ENCODE results near the gene PRKAG3.

Gene PRKAG3

DNA sequence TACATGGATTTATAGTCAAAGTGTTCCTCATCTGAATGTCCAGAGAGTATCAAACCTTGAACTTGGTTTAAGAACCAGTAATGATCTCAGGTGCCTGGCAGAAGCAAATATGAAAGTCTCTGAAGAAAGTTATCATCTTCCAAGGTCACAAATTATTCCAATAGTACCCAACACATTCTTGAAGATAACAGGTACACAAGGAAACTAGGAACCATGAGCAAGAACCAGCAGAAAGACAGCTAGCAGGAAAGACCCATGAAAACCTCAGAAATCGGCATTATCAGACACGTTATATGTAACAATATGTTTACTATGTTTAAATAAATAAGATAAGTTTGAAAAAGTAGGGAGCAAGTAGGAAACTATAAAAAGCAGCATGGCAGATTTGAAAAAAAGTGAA lies 5.9 kb upstream of the PRKAG3 start:
- no peak for DNase-seq

DNA sequence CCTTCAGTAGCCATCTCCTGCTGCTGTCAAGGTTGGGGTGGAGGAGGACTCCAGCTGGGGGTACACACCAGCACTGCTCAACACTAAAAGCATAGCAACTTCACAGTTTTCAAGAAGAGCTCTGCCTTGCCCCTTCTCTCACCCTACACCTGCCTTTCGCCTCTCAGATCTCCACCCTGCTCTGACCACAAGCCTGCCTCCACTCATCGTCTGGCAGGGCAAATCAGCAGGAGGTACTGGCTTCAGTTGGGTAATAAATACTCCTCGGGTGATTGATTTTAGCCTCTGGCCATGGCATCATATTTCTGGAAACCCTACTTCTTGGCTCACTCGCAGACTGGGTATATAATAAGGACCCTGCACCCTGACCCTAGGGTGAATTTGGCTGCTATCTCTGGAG lies 3.1 kb upstream of the PRKAG3 start:
- DNase-seq = no peak

DNA sequence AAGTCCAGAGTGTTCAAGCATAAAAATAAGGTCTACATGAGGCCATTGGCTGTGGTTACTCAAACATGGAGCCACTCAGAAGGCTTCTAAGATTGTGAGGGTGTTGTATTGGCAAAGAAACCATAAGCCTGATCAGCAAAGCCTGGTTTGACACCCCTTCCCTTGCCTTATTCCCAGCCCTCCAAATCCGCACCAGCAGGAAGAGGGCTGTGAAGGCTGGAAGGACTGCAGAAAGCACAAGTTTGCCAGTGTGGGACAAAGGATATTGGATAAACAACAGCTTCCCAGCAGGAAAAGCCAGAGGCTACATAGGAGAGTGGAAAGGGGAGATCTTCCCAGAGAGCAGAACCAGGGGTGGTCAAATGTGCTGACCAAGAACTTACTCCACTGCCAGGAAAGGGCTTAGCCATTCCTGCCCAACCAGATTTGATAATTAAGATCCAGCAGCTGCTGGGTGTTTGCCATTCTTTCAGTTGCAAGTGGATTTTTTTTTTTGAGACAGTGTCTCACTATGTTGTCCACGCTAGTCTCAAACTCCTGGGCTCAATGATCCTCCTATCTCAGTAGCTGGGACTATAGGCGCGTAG lies 1.5 kb upstream of the PRKAG3 start:
- no peak for DNase-seq

DNA sequence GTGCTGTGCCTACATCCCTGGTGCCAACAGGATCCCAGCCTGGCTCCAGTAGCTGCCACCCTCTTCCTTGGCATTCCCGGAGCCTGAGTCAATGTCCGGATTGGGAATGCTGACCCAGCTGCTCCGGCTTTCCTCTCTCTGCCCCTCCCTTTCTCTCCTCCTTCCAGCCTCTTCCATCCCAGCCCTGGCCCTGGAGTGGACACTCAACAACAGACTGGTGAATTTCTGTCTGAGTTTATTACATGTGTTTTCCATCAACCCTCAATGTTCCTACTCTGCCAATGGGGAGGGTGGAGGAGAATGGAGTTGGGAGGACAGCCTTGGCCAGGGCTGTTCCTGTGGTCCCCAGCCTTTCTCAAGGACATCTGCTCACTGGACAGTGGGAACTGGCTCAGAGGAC lies 917 bp upstream of the PRKAG3 start:
- no peak for DNase-seq

DNA sequence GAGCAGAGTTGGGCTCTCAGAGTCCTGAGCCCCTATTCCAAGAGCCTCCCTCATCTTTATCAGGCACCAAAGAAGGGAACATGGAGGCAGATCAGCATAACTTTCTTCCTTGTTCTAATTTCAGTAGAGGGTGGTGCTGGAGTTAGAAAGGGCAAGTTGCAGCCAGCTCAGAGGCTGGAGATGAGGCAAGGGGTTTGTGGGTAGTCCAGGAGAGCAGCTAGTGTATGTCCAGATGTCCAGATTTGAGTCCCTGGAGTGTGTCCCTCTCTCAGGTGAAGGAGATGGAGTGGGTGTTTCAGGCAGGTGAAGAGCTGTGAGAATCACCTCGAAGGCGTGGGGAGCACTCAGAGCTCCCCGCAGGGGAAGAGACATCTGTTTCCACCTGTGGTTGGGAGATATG lies 478 bp upstream of the PRKAG3 start:
- DNase-seq = no peak

DNA sequence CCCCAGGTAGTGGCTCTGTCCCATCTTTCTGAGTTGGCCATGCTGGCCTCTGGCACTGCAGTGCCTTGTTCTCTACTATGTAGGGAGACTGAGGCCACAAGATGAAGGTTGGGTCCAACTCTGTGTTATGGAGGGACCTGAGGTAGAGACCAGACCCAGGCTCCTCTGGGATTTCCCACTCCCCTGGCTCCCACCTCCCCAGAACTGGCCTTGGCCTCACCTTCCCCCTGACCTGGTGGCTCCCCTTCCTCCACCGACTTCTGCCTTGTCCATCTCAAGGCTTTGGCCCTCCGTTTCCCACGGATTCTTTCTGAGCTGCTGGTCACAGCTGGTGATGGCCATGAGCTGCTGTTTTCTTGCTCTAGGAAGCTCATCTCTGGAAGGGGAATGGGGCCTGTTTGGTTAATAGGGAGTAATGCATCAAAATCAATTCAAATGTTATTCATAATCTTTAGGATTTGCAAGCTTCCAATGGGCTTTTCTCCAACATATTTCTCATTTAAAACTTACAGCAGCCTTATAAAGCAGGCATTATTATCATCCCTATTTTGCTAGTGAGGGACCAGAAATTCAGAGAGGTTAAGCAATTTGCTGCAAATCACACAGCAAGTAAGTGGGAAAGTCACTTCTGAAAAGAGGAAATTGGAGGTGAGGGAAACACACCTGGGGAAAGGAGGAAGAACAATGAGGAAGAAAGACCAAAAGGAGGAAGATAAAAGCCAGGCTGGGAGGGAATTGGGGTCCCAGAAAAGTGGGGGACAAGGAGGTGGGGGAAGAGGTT lies 887 bp downstream of the PRKAG3 start:
- no peak for DNase-seq

DNA sequence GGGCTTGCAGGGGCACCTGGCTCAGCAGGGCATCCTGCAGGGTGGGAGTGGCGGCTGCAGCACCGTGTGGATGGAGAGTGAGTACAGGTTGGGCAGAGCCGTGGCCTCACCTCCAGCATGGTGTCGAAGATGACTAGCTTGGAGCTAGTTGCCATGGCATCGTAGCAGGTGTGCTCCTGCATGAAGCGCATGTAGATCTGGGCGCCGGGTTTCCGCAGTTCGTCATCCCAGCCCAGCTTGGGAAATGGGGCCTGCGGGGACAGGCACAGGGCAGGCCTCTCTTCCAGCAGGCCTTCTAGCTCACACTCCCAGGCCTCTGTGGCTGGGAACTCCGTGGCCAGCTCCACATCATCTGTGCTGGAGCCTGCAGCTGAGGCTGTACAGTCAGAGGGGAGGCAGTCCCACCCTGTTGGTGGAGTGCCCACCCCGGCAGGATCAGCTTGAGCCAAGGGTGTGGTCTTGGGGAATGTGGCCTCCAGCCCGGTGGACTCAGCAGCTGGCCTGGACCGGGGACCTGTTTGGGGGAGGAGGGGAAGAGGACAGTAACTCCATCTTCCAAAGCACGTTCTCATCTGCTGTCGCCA lies 1.6 kb downstream of the PRKAG3 start:
- DNase-seq = no peak

DNA sequence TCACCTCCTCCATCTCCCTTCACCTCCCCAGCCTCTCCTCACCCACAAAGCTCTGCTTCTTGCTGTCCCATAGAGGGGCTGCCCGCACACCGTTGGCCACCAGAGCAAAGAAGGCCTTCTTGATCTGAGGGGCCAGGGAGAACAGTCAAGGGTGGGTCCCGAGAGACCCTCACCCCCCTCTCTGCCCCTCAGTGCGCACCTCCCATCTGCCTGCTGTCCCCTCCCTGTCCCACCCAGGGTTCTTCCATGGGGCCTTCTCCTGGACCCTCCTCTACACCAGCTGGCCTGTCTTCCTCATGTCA lies 3.2 kb downstream of the PRKAG3 start:
- DNase-seq = no peak

DNA sequence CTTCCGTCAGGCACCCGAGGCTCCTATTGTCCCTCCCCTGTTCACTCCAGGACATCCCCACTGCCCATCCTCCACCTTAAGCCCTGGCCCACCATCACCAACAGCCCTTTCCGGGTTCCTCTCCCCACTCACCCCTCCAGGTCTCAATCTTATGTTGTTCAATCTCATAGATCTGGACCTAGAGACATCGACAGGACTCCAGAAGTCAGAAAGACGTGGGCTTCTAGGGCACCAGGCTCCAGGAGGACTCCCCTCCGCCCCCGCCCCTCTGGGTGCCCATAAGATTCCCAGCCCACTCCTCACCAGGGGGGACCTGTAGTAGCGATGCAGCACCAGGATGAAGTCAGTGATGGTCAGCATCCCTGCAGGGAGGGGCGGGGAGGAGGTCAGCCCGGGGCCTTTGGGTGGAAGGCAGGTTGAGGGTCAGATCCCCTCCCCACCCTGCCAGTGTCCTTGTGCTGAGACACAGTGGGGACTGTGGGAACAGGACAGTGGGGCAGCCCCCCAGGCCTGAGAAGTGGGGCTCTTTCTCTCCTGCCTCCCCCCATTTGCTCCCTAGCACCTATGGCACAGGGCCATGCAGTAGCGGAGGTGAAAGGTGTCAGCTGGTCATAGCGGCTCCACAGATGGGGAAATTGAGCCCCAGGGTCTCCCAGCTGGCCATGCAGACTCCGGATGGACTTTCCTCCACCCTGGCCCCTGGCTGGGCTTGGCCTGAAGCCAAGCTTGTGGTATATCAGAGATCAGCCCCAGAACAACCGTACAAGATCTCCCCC lies 3.7 kb downstream of the PRKAG3 start:
- no peak for DNase-seq

DNA sequence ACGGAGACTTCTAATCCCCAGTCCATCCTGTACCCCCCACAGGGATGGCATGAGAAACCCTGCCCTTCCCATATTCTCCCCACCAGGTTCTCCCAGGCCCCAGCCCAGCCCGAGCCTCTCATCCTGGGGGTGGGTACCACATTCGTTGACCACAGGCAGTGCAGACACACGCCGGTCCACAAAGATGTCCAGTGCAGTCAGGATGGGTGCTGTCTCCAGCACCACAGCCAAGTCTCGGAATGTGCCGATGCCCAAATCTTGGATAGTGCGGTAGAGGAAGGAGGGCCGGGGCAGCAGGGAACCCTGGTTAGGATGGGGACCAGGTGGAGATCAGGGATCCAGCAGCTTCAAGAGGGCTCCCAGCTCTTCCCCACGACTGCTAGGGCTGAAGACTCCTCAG lies 4.8 kb downstream of the PRKAG3 start:
- DNase-seq = no peak

DNA sequence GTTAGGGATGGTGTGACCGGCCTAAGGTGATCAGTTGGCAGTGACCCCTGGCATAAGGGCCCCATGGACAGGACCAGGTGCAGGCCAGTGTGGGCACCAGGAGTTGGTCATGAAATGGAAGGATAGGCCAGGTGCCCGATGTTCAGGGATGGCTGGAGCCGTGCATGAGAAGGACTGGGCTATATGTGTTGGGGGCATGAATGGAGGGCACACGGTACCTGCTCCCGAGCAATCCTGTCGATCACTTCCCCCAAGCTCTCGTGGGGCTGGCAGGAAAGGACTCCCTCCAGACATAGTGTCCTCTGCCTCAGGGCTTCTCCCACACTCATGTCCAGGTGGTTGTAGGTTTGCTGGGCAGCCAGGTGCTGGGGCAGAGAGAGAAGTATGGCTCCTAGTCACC lies 7.6 kb downstream of the PRKAG3 start:
- no peak for DNase-seq

DNA sequence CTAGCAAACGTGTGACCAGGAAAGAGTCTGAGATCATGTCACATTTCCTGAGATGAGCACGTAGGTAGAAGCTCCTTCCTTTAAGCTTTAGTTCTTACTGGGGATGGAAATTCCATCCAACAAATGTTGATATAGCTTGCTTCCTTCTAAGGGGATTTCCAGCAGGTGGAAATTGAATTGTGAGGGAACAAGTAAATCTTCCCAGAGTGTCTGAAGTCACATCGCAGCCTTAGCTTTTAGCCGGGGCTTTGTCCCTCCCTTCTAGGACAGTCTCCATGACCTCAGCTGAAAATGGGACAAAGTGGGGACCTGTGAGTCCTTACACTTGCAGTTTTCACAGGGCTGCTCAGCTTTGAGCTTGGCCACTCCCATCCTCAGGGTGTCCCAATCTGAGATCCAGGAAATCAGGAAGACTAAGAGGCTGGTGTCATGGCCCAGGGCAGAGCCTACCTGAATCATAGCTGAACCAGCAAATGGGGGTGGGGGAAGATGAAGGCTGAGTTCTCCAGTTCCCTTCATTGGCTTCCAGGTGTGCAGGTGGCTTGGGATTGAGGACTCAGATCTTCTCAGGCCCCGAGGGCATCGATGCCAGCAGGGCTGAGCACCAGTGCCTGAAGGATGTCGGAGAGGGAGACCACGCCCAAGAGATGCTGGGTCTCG lies 8.3 kb downstream of the PRKAG3 start:
- DNase-seq = no peak

DNA sequence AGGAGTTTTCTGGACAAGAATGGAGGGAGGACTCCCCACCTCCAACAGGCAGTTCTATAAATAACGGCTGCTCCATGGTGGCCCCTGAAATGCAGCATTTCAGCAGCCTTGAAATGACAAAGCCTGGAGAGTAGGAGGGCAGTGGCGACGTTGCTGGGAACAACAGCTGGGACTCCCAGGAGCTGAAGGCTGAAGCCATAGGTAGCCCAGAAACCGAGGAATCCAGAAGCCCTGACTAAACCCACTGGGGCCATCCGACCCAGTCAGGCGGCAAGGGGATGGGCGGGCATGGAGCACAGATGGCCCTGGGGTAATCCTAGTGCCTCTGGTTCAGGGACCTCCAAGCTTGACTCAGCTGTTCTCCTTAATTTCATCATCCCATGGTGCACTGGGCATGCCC lies 9.0 kb downstream of the PRKAG3 start:
- DNase-seq = no peak

DNA sequence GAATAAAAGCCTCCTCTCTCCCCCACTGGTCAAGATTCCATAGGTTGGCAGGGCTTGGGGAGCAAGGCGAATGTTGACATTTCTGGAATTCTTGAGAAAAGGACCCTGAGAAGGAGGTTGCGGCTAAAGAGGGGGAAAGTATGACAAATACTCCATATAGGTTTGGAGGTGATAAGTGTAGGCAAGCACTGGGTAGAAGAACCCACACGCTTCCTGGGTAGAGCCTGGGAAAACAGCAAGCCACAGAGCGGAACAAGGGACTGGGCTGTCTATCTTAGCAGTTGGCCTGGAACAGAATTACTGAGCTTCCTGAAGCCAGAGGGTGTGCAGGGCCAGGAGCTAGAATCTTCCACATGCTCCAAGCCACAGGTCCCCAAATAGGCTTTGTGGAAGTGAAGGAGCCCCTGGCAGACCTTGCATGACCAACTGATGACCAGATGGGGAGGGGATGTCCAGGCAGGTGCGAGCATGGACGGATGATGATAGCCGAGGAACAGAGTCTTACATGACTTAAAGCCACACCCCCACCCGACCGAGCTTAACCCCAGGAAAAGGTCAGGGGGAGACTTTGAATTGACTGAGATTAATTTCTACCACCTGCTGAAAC lies 9.9 kb downstream of the PRKAG3 start:
- no peak for DNase-seq

DNA sequence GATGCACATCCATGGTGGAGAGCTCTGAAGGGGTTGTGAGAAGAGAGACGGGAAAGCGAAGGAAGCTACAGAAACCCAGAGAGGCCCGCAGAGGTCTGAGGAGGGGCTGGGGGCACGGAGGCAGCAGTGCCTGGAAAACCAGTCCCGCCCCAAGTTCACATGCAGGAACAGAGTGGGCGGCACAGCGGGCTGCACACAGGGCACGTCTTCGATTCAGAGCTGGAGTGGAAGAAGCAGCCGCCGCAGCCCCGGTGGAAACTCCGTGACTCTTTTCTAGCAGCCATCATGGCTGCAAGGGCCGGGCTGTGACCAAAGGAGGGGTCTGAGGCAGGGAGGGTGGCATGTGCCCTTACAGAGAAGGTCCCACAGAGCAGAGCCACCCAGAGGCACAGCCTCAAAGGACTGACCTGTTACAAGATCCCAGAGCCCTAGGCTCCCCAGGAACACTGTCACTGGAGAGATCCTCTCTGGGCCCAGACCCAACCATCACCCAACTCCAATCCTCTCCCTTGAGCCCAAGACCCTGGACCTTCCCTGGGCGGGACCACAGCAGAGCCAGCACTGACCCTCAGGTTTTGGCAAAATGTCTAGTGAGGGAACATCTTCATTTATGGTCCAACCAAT lies 10.7 kb downstream of the PRKAG3 start:
- no peak for DNase-seq

DNA sequence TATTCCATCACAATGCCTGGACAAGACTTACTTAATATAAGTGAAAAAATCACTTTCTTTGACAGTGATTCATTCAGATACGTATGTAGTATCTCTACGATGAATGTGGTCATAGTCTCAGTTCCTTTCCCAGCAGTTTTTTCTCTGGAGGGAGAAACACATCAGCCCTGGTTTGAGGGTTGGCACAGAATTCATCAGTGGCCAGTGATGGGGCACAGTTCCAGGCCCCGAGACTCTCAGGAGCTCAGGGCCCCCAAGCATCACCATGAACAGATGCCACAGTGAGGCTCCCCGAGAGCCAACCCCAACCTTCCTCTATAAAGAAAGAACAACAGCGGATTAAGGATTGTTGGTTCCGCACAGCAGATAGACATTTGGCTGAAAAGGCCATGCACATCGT lies 12.5 kb downstream of the PRKAG3 start:
- DNase-seq = no peak

DNA sequence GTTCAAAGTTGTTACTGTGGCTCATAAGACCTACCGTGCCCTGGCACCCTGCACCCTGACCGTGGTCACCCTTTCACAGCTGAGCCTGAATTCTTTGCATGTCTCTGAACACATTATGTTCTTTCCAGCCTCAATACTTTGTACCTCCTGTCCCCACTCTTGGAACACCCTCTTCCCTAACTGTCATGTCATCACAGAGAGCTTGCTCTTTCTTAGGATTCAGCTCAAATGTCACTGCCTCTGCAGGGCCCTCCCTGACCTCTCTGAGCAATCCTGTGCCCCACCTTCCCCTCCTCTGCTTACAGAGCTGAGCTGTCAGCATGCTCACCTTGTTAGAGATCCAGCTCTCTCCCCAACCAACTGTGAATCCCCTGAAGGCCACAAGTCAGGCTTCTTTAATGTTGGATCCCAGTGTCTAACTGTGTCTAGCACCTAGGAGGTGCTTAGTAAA lies 15.0 kb downstream of the PRKAG3 start:
- DNase-seq = no peak

DNA sequence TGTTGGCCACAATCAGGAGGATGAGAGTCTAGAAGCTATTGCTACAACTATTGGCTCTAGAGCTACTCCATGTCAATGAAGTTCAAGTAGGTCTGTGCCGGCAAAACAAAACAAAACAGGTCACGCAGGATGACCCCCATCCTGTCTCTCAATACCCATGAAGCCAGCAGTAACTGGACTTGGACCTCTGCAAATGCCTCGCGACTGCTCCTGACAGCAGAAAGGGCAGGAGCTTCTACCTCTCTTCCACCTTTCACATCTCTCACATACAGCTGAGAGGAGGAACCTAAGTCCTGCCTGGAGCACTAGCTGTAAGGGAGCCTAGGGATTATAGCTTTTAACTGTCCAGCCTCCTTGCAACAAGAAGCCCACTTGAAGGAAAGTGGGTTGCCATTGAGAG lies 16.0 kb downstream of the PRKAG3 start:
- DNase-seq = no peak

DNA sequence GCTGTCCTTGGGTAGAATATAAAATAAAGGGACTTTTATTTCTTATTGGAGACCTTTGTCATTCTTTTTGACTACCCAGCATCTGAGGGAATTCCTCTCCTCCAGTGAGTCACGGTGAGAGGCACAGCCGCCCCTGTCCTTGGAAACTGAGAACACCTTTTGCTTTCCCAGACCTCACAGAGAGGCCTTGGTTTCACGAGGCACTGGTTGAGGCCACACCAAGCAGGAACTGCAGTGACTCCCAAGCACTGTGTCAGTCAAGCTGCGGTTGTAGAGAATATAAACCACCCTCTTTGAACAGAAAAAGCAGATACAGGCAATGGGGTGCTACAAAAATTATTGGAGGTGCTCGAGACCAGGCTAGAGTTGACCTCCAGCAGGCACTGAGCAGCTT lies 16.4 kb downstream of the PRKAG3 start:
- DNase-seq = no peak

DNA sequence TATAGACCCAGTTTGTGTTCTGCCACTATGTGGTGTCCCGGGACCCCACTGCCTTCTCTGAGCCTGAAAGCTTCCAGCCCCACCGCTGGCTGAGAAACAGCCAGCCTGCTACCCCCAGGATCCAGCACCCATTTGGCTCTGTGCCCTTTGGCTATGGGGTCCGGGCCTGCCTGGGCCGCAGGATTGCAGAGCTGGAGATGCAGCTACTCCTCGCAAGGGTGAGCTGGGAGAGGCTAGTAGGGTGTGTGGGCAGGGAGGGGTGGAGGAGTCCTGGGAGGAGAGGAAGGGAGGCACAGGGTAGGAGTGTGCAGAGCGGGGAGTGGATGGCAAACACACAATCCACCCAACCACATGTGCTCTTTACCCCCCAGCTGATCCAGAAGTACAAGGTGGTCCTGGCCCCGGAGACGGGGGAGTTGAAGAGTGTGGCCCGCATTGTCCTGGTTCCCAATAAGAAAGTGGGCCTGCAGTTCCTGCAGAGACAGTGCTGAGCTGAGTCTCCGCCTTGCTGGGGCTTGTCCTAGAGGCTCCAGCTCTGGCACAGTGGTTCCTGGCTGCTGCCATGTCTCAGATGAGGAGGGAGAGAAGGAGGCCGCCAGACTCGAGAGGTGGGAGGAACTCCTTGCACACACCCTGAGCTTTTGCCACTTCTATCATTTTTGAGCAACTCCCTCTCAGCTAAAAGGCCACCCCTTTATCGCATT lies 16.9 kb downstream of the PRKAG3 start:
- DNase-seq = no peak

DNA sequence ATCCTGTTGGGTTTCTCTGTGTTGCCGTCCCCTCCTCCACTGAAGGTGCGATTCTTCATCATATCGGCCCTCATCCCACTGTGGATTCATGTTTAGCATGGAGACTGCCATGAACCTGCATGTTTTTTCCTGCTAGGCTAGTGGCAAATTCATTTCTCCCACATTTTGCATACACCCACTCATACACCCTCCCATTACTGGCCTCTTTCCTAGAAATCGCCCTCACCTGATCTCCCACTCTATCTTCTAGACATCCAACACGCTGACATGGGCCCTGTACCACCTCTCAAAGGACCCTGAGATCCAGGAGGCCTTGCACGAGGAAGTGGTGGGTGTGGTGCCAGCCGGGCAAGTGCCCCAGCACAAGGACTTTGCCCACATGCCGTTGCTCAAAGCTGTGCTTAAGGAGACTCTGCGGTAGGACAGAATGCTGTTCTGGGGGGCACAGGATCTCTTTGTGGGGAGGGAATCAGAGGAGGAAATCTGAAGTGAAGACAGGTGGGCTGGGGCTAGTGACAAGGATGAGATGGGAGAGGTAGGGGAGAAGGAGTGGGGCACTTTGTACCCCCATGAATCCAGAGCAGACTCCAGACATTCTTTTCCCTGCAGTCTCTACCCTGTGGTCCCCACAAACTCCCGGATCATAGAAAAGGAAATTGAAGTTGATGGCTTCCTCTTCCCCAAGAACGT lies 17.7 kb downstream of the PRKAG3 start:
- no peak for DNase-seq
